DOHH2 (cell line): Measurements from ENCODE around the gene FBXL12.

Source experiments
- H3F3A ChIP-seq: fragments of 200-600 bp; sonication (generic), shearing (Covaris generic); 2 replicates; pipeline ENCODE4 v1.6.0; 2016; ENCODE audit warnings: antibody characterized with exemption, mild to moderate bottlenecking; ENCODE audit not compliant: control insufficient read depth, insufficient read depth
- H3K27ac ChIP-seq: fragments of 200-600 bp; sonication (generic); 2 replicates; pipeline ENCODE4 v1.5.1; 2014; ENCODE audit warnings: low read depth, mild to moderate bottlenecking, low read length, moderate library complexity
- H3K27me3 ChIP-seq: fragments of 200-600 bp; sonication (generic); 2 replicates; pipeline ENCODE4 v1.6.1; 2014; ENCODE audit warnings: mild to moderate bottlenecking, low read length, mixed read lengths; ENCODE audit not compliant: control insufficient read depth
- H3K36me3 ChIP-seq: fragments of 200-600 bp; sonication (generic); 2 replicates; pipeline ENCODE4 v1.6.1; 2014; ENCODE audit warnings: mild to moderate bottlenecking, low read length, moderate library complexity, mixed read lengths; ENCODE audit not compliant: control insufficient read depth
- H3K4me1 ChIP-seq: fragments of 200-600 bp; sonication (generic); 2 replicates; pipeline ENCODE4 v1.6.1; 2014; ENCODE audit warnings: mild to moderate bottlenecking, low read length, mixed read lengths; ENCODE audit not compliant: control insufficient read depth
- H3K4me2 ChIP-seq: fragments of 200-600 bp; sonication (generic); 2 replicates; pipeline ENCODE4 v1.6.0; 2014; ENCODE audit warnings: mild to moderate bottlenecking, low read length, moderate library complexity
- H3K4me3 ChIP-seq: fragments of 200-600 bp; sonication (generic); 2 replicates; pipeline ENCODE4 v1.5.1; 2014; ENCODE audit warnings: mild to moderate bottlenecking, low read length, mixed read lengths
- H3K79me2 ChIP-seq: fragments of 200-600 bp; sonication (generic); 2 replicates; pipeline ENCODE4 v1.6.1; 2014; ENCODE audit warnings: mild to moderate bottlenecking, low read length, mixed read lengths; ENCODE audit not compliant: control insufficient read depth
- H3K9me2 ChIP-seq: fragments of 200-600 bp; sonication (generic); replicated peaks from 2 replicates; pipeline ENCODE4 v1.6.1; 2014; ENCODE audit warnings: mild to moderate bottlenecking, low read length, mixed read lengths; ENCODE audit not compliant: control insufficient read depth
- H3K9me3 ChIP-seq: fragments of 200-600 bp; sonication (generic); 2 replicates; pipeline ENCODE4 v1.6.1; 2014; ENCODE audit warnings: antibody characterized with exemption, low read length, mixed read lengths; ENCODE audit not compliant: control insufficient read depth, insufficient read depth
- H4K20me1 ChIP-seq: fragments of 200-600 bp; sonication (generic); 2 replicates; pipeline ENCODE4 v1.6.0; 2014; ENCODE audit warnings: low read depth, mild to moderate bottlenecking, antibody characterized with exemption, low read length, moderate library complexity; ENCODE audit not compliant: control insufficient read depth, insufficient read depth
- EZH2phosphoT487 ChIP-seq: fragments of 200-600 bp; sonication (generic); IDR thresholded peaks from 2 replicates; pipeline ENCODE4 v1.6.1; 2017; ENCODE audit warnings: borderline replicate concordance, mild to moderate bottlenecking, antibody characterized with exemption, low read length, moderate library complexity, mixed read lengths
- TF ChIP-seq, protein P1 (sequence below): fragments of 200-600 bp; sonication (generic); IDR thresholded peaks from one replicate; pipeline ENCODE4 v1.5.1; 2014; ENCODE audit warnings: antibody characterized with exemption, mild to moderate bottlenecking, low read depth, low read length; ENCODE audit not compliant: poor library complexity, severe bottlenecking

The FBXL12 gene

GRCh38 chr19:9811139-9811538 lies 7.7 kb downstream of the FBXL12 start:
- no peak overlapping the region for H3K27ac ChIP-seq
- no peaks in the 10 kb centered on the region for H3K4me1 ChIP-seq
- H3K9me3 ChIP-seq = peaks cover 11% of the 10 kb centered on the region; the same call in 1 of the 2 replicates
- TF ChIP-seq, protein P1, sequence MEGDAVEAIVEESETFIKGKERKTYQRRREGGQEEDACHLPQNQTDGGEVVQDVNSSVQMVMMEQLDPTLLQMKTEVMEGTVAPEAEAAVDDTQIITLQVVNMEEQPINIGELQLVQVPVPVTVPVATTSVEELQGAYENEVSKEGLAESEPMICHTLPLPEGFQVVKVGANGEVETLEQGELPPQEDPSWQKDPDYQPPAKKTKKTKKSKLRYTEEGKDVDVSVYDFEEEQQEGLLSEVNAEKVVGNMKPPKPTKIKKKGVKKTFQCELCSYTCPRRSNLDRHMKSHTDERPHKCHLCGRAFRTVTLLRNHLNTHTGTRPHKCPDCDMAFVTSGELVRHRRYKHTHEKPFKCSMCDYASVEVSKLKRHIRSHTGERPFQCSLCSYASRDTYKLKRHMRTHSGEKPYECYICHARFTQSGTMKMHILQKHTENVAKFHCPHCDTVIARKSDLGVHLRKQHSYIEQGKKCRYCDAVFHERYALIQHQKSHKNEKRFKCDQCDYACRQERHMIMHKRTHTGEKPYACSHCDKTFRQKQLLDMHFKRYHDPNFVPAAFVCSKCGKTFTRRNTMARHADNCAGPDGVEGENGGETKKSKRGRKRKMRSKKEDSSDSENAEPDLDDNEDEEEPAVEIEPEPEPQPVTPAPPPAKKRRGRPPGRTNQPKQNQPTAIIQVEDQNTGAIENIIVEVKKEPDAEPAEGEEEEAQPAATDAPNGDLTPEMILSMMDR = no peak
- H3K27me3 ChIP-seq = no peaks in the 10 kb centered on the region
- peaks cover 22% of the 10 kb centered on the region for H3K79me2 ChIP-seq
- no peak overlapping the region for H3K4me2 ChIP-seq
- H3K9me2 ChIP-seq = no peaks in the 10 kb centered on the region
- no peaks in the 10 kb centered on the region for H3F3A ChIP-seq
- H4K20me1 ChIP-seq = no peaks in the 10 kb centered on the region
- H3K4me3 ChIP-seq = no peak overlapping the region
- H3K36me3 ChIP-seq = peaks cover 47% of the 10 kb centered on the region

DNA sequence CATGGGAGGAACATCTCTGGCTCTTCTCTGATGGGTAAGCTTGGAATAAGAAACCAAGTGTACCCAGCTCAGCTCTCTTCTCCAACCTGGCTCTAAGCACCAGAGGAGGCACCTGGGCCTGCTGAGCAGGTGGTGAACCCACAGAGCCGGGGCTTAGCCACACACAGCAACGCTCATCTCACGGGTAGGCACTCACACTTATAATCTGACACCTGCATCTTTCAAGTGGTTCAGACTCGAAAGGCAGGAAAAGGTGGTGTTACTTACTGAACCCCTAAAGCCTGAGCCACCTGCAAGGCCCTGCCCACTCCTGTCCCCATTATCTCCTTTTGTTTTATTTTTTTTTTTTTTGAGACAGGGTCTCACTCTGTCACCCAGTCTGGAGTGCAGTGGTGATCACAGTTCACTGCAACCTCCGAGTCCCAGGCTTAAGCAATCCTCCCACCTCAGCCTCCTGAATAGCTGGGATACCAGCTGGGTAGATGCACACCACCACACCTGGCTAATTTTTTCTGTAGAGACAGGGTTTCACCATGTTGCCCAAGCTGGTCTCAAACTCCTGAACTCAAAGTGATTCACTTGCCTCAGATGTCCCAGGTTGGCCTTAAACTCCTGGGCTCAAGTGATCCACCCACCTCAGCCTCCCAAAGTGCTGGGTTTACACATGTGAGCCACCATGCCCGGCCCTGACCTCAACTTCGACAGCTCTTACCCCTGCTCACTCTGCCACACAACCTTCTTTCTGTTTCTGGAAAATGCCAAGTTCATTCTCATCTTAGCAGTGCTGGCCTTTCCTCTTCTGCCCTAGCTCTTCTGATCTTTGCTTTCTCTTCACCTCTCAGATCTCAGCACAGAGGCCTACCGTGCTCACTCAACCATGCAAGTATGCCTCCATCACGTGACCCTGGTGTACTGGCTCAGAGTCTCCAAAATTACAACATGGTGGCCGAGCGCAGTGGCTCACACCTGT lies 9.7 kb downstream of the FBXL12 start:
- no peak overlapping the region for H3K27ac ChIP-seq

DNA sequence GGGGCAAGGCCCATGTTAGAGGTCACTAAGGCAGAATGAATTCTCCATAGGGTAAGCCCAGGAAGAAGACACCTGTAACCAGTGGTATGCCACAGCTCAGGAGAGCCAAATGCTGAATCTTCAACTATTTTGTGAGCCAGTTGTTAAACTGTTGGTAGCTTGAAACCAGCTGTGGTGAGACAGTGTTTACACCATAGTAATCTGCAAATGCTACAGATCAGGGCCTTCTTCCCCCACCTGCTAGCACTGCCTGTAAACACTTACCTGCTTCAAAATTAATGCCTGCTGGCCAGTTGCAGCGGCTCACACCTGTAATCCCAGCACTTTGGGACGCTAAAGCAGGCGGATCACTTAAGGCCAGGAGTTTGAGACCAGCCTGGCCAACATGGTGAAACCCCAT lies 12.1 kb downstream of the FBXL12 start:
- no peaks in the 10 kb centered on the region for H3K27me3 ChIP-seq
- H3K27ac ChIP-seq = no peak overlapping the region
- TF ChIP-seq, protein P1 = no peak
- TF ChIP-seq EZH2phosphoT487 = no peak
- H3K9me2 ChIP-seq = no peaks in the 10 kb centered on the region
- H3F3A ChIP-seq = no peaks in the 10 kb centered on the region
- H3K36me3 ChIP-seq = peaks cover 30% of the 10 kb centered on the region
- no peaks in the 10 kb centered on the region for H3K79me2 ChIP-seq
- no peaks in the 10 kb centered on the region for H3K4me1 ChIP-seq
- H4K20me1 ChIP-seq = no peaks in the 10 kb centered on the region
- no peak overlapping the region for H3K4me2 ChIP-seq
- no peaks in the 10 kb centered on the region for H3K9me3 ChIP-seq
- H3K4me3 ChIP-seq = no peak overlapping the region

More for the DNA sequence above, 9.7 kb downstream of the FBXL12 start:
- peaks cover 5% of the 10 kb centered on the region; the same call in 1 of the 2 replicates for H3K79me2 ChIP-seq
- no peaks in the 10 kb centered on the region for H3K9me3 ChIP-seq
- H3K9me2 ChIP-seq = no peaks in the 10 kb centered on the region
- H4K20me1 ChIP-seq = no peaks in the 10 kb centered on the region
- no peaks in the 10 kb centered on the region for H3K27me3 ChIP-seq
- H3K4me3 ChIP-seq = no peak overlapping the region
- H3K36me3 ChIP-seq = peaks cover 33% of the 10 kb centered on the region
- TF ChIP-seq EZH2phosphoT487 = no peak
- TF ChIP-seq, protein P1 = no peak
- H3K4me2 ChIP-seq = no peak overlapping the region
- H3K4me1 ChIP-seq = no peaks in the 10 kb centered on the region
- no peaks in the 10 kb centered on the region for H3F3A ChIP-seq
